Measurements from ENCODE around the gene REPS1.
"Not testable (repeated sequence)": the region's sequence is repeated elsewhere in the genome, so short reads cannot be mapped to it uniquely, and the experiment has no call there.

The REPS1 gene

DNA sequence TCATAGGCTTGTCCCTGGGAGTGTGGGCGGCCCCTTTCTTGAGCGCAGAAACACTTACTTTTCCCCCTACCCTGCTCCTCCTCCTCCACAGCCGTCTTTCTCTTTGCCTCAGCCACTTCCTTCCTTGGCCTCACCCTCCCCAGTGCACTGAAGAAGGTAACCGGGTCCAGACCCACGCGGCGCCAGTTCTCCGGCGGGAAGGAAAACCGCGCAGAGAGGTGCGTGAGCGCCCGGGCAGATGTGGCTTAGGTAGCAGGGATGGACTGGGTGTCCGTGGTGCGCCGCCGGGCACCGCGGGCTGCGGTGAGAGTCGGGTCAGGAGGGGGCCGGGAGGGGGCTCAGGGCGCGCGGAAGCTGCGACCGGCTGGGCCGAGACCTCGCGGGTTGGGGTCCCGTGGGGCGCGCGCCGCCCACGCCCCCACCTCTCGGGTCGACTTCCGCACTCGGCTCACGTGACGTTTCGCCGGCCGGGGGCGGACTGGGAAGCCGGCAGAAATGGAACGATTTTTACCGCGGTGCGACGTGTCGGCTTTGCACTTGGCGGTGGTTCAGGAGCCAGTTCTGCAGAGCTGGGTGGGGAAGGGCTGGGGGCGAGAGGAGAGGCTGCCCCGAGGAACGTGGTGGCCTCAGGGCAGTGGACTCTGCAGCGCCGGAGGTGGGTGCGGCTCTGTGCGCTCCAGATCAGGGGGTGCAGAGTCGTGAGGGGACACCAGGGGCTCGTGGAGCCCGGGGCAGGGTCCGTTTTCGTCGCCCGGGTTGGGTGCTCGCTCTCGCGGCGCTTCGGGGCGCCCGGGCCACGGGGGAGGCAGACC, 40.8 kb upstream of the REPS1 start, which contains the start of gene ABRACL:
ABRACL (plus strand) TSS at position 88 of the 812 bp plus-strand sequence. CDS start 5,416 bp downstream, outside the sequence.
- peak within 1 kb of the TSS; percentile 67 for H3K4me3 ChIP-seq (ENCODE audit: low read depth, low read length)
- peak; percentile 34 for DNase-seq
- no peaks in the 10 kb centered on the region for H3K9me3 ChIP-seq
- H3K27me3 ChIP-seq = peaks cover 39% of the 10 kb centered on the region
- H3K4me1 ChIP-seq = no peaks in the 10 kb centered on the region
- TF ChIP-seq, protein P1, sequence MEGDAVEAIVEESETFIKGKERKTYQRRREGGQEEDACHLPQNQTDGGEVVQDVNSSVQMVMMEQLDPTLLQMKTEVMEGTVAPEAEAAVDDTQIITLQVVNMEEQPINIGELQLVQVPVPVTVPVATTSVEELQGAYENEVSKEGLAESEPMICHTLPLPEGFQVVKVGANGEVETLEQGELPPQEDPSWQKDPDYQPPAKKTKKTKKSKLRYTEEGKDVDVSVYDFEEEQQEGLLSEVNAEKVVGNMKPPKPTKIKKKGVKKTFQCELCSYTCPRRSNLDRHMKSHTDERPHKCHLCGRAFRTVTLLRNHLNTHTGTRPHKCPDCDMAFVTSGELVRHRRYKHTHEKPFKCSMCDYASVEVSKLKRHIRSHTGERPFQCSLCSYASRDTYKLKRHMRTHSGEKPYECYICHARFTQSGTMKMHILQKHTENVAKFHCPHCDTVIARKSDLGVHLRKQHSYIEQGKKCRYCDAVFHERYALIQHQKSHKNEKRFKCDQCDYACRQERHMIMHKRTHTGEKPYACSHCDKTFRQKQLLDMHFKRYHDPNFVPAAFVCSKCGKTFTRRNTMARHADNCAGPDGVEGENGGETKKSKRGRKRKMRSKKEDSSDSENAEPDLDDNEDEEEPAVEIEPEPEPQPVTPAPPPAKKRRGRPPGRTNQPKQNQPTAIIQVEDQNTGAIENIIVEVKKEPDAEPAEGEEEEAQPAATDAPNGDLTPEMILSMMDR (IDR thresholded peaks at IDR 0.05; ENCODE audit: low read depth, low read length) = no peak
- H3K36me3 ChIP-seq = no peaks in the 10 kb centered on the region

DNA sequence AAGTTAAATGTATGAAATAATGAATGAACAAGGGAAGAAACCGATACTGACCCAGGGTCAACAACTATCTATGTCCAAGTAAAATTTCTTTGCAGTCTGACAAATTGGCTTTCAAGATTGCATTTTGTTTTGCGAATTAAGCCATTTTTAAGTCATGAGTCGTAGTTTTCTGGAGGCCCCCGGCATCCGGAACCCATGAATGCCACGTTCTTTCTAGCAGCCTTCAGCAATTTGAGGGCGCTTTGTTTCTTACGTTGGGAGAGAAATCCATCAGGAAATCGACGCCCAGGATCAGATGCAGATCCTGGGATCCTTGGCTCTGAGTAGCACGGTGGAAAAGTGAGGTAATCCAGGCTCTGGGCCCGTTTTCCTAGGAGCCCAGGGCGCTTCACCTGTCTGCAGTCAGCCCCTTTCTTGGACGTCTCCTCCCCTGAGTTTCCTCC, 40.2 kb upstream of the REPS1 start:
- Histone ChIP-seq H3K36me3 (no peaks in the 10 kb centered on the region), H3K9me3 (no peaks in the 10 kb centered on the region), H3K27me3 (peaks cover 39% of the 10 kb centered on the region), H3K4me1 (no peaks in the 10 kb centered on the region), H3K4me3 (ENCODE audit: low read depth, low read length) (peak overlapping the region; percentile 67)
- DNase-seq = no peak
- TF ChIP-seq, protein P1 (IDR thresholded peaks at IDR 0.05; ENCODE audit: low read depth, low read length) = no peak

DNA sequence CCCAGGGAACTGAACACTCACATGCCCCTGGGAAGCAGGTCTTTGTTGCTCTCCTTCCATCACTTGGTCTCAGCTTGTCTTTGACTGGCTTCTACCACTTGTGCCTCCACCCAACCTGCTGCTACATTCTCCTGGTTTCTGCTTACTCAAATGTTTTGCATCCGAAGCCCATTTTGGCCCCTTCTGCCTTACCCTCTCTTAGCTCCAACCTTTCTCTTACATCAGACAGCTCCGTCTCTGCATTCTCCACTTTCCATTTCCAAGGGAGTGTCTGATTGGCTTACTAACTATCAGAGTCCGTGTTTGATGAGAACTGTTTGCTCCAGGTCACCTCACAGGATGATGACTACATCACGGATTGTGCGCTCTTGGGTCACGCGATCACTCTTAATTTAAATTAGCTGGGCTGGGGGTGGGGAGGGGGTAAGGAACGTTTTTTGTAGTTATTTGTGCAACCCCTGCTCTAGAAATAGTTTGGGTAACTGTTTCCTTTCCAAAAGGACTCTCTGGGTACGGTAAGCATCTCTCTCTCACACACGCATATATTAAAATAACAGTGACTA, 39.6 kb upstream of the REPS1 start:
- Histone ChIP-seq H3K36me3 (no peaks in the 10 kb centered on the region), H3K27me3 (peaks cover 39% of the 10 kb centered on the region), H3K4me1 (no peaks in the 10 kb centered on the region), H3K4me3 (ENCODE audit: low read depth, low read length) (no peak overlapping the region), H3K9me3 (no peaks in the 10 kb centered on the region)
- TF ChIP-seq, protein P1 (IDR thresholded peaks at IDR 0.05; ENCODE audit: low read depth, low read length) = no peak
- DNase-seq = no peak

DNA sequence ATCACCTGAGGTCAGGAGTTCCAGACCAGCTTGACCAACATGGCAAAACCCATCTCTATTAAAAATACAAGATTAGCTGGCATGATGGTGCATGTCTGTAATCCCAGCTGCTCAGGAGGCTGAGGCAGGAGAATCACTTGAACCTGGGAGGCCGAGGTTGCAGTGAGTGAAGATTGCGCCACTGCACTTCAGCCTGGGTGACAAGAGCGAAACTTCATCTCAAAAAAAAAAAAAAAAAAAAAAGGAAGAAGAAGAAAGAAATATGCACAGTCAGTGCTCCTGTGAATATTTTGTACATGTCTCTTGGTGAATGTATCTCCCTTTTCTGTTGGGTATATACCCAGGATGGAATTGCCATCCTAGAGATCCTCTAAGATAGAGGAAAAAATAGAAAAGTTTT, 37.4 kb upstream of the REPS1 start:
- not testable (repeated sequence) for H3K36me3 ChIP-seq; DNase-seq; H3K4me1 ChIP-seq; H3K9me3 ChIP-seq; H3K4me3 ChIP-seq (ENCODE audit: low read depth, low read length)
- peaks cover 29% of the 10 kb centered on the region for H3K27me3 ChIP-seq

GRCh38 chr6:139020689-139021088, 32.6 kb upstream of the REPS1 start:
- Histone ChIP-seq H3K4me3 (ENCODE audit: low read depth, low read length) (no peak overlapping the region), H3K27me3 (no peaks in the 10 kb centered on the region), H3K36me3 (no peaks in the 10 kb centered on the region), H3K9me3 (no peaks in the 10 kb centered on the region), H3K4me1 (no peaks in the 10 kb centered on the region)
- no peak for DNase-seq
- TF ChIP-seq, protein P1 (IDR thresholded peaks at IDR 0.05; ENCODE audit: low read depth, low read length) = no peak

- Histone ChIP-seq H3K9me3 (no peaks in the 10 kb centered on the region), H3K27me3 (no peaks in the 10 kb centered on the region), H3K36me3 (no peaks in the 10 kb centered on the region), H3K4me1 (no peaks in the 10 kb centered on the region), H3K4me3 (ENCODE audit: low read depth, low read length) (no peak overlapping the region)
- no peak for DNase-seq
- TF ChIP-seq, protein P1 (IDR thresholded peaks at IDR 0.05; ENCODE audit: low read depth, low read length) = no peak
Measured at GRCh38 chr6:139019722-139020121, 31.7 kb upstream of the REPS1 start.
